GM18508 (cell line): ENCODE measurements around the gene GDPD4.

ENCODE experiments used
- ATAC-seq: cut with Tn5 transposase; IDR thresholded peaks from one replicate; pipeline ENCODE4 v1.9.1; 2021; ENCODE audit warnings: moderate number of reproducible peaks; ENCODE audit not compliant: insufficient read depth, unreplicated experiment

The GDPD4 gene

GRCh38 chr11:77250881-77251640, 50.4 kb downstream of the GDPD4 start:
- no peak for ATAC-seq

- ATAC-seq, result no peak
These were observed 52.1 kb downstream of the GDPD4 start for GRCh38 chr11:77249427-77249826.

- no peak for ATAC-seq
These were observed 57.0 kb downstream of the GDPD4 start for GRCh38 chr11:77244277-77245027.

- no peak for ATAC-seq
These were observed 64.6 kb downstream of the GDPD4 start for GRCh38 chr11:77236901-77237300.

- no peak for ATAC-seq
These were observed 68.5 kb downstream of the GDPD4 start for GRCh38 chr11:77233011-77233410.

- no peak for ATAC-seq
These were observed 69.2 kb downstream of the GDPD4 start for GRCh38 chr11:77232242-77232641.

DNA sequence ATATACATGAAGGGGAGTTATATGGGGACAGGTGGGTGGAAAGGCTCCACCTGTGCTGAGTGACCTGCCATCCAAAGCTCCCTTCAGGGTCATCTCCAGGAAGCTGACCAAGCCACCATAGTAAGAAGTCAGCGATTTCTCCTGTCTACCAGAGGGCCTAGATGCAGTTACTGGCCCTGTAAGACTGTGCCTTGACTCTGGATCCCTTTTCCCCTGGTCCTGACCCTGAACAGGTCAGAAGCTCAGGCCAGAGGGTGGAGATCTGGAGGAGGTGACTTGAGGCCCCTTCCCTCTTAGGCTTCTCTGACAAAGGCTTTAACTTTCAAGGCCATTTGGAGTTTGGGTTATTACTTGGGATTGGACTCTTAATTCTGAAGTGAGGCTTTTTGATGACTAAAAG, 69.7 kb downstream of the GDPD4 start:
- ATAC-seq, result no peak

GRCh38 chr11:77230878-77231605, 70.4 kb downstream of the GDPD4 start:
- ATAC-seq, result no peak

DNA sequence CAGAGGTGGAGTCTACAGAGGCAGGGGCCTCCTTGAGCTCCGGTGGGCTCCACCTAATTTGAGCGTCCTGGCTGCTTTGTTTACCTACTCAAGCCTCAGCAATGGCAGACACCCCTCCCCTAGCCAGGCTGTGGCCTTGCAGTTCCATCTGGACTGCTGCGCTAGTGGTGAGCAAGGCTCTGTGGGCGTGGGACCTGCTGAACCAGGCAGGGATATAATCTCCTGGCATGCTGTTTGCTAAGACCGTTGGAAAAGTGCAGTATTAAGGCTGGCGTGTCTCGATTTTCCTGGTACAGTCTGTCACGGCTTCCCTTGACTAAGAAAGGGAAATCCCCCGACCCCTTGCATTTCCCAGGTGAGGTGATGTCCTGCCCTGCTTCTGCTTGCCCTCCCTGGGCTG, 77.7 kb downstream of the GDPD4 start:
- ATAC-seq, result no peak

DNA sequence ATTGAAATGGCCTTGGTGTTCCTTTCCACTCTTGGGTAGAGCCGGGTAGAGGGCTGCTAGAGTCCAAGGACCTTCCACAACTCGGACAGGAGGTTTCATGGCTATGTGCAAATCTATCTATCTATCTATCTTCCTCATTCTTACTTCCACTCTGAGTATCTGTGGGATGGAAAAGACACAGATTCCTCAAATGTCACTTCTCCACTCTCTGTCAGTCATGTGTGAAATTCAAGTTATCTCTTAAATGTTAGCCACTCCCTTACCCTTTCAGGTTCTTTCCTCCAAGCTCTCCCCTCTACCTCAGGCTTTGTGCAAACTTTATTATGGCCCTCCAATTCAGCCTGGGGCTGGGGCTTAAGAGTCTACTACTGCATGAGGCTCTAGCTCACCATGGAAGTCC, 84.3 kb downstream of the GDPD4 start:
- no peak for ATAC-seq

DNA sequence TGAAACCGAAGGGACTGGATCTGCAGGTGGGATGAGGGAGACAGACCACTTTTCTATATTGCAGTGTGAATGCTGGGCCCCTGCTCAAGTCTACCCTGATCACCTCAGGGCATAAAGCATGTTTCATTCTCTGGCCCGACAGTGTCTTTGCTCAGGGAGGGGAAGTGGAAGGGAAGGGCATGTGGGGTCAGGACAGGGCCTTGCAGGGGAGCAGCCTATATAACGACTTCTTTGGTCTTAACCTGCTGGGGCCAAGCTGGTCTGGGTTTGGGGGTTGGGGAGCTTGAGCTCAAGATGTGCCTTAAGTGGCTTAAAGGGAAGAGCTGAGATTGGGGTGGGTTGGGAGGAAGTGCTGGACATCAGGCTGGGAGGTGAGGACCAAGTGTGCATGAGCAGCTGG, 86.4 kb downstream of the GDPD4 start:
- ATAC-seq, result no peak

- no peak for ATAC-seq
These were observed 86.9 kb downstream of the GDPD4 start for GRCh38 chr11:77214557-77214956.

- ATAC-seq, result no peak
These were observed 87.7 kb downstream of the GDPD4 start for GRCh38 chr11:77213589-77214428.

GRCh38 chr11:77213029-77213579, 88.4 kb downstream of the GDPD4 start:
- no peak for ATAC-seq

DNA sequence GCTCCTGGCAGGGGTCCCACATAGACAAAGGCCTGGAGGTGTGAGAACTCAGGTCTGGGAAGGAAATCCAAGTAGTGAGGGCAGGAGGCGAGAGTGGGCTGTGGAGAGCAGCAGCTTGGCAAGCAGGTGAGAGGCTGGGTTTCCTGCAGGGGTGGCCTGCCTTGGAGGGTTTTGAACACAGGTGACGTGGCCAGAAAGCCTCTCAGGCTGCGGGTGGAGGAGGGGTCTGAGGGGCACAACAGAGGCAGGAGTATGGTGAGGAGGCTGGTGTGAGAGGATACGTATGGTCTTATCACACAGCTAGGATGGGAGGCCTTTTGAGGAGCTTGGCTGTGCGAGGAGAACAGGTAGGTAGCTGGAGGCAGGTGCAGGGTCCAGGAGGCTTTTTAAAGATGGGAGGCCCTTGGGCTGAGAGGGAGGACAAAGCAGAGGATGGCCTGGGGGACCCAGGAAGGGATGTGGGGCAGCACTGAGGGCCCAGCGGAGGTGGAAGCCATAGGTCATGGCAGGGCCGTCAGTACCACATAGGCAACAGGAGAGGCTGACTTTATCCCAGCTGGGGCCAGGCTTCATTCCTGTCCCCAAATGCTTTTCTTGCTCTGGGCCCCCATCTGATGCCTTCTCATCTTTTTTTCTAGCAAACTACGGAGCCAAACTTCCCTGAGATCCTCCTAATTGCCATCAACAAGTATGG, 89.0 kb downstream of the GDPD4 start:
- ATAC-seq, result no peak

- no peak for ATAC-seq
These were observed 89.8 kb downstream of the GDPD4 start for GRCh38 chr11:77211594-77212251.

- no peak for ATAC-seq
These were observed 90.4 kb downstream of the GDPD4 start for GRCh38 chr11:77211040-77211451.

DNA sequence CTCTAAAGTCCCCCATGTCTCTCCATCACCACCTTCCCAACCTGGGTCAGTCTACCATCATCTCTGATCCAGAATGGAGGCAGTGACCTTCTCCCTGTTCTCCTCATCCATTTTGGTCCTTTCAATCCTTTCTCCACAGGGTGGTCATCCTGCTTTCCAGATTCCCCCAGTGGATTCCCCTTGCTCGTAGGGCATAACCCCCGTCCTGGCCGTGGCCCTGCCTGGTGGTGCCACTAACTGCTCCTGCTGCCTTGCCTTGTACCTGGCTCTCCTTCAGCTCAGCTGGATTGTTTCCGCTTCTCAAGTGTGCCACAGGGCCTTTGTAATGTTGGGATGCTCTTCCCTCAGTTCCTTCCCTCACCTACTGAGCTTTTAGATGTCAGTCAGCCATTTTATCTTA, 91.8 kb downstream of the GDPD4 start:
- no peak for ATAC-seq

DNA sequence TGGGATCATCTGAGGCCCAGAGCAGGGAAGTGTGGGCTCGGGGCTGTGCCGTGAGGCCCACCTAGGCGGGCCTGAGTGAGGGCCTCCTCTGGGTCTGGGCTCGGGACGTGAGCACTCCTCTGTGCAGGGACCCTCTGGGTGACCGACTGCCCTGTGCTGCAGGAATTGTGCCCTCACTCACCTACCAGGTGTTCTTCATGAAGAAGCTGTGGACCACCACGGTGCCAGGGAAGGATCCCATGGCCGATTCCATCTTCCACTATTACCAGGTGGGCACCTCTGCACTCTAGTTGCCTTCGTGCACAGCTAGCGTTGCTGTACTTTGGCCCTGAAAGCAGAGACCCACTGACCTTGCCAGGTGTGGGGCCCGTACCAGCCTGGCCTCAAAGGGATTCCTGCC, 93.0 kb downstream of the GDPD4 start:
- ATAC-seq, result no peak
